Vagina (tissue), 2 donors: ENCODE measurements around the gene LBH.

ENCODE experiments used
- CTCF ChIP-seq, 3 experiments: fragments of 450-650 bp in 2 of 3; fragments of 200-600 bp in 1 of 3; sonication (generic) in 1 of 3; IDR thresholded peaks; one replicate each; pipeline ENCODE4 v1.5.1; 2017 to 2019; ENCODE audit warnings: antibody characterized with exemption in 3 of 3, mild to moderate bottlenecking in 2 of 3, moderate library complexity in 2 of 3
- POLR2A ChIP-seq, 2 donors: fragments of 450-650 bp; IDR thresholded peaks; one replicate each; pipeline ENCODE4 v1.6.1; 2017; ENCODE audit warnings: antibody characterized with exemption in 2 of 2, mild to moderate bottlenecking in 2 of 2, moderate library complexity in 2 of 2

- TF ChIP-seq CTCF (IDR thresholded peaks at IDR 0.05), result no peak
- TF ChIP-seq POLR2A (IDR thresholded peaks at IDR 0.05), result no peak
Measured at GRCh38 chr2:30233271-30234009, 2.1 kb downstream of the LBH start.
